DMS 273 (cell line): ENCODE data around the gene MST1.
A peak's percentile ranks its signal among the peaks of the same experiment; 100 is the strongest.

ENCODE experiments used
- DNase-seq: peaks from one replicate; lab custom pipeline; 2025; ENCODE audit not compliant: unreplicated experiment; lab: John Stamatoyannopoulos, UW

MST1 gene

DNA sequence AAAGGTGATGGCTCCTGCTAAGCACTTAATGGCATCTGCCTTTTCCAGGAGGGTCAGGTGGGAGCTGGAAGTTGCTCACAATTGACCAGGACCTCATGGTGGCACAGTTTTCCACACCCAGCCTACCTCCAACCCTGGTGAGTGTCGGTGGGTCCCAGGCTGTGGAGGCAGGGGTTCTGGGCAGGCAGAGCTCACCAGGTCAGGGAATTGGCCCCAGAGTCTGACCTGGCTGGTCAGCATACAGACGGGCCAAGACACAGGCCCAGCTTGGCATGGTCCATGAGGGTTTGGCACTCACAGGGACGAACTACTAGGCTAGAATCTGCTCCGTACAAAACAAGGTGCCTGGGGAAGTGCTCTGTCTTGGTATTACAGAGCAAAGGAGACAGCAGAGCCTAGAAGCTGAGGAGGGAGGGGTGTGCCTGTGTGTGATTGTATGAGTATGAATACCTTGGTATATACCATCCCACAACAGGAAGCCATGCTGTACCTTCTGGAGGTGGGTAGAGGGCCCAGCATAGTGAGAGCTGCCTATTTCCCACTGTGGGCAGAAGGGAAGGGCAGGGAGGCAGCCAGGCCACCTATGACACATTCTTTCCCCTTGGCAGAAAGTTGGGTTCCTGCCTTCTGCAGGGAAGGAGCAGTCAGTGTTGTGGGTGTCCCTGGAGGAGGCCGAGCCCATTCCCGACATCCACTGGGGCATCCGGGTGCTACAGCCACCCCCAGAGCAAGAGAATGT is 8.6 kb downstream of the MST1 start:
- DNase-seq, result no peak

DNA sequence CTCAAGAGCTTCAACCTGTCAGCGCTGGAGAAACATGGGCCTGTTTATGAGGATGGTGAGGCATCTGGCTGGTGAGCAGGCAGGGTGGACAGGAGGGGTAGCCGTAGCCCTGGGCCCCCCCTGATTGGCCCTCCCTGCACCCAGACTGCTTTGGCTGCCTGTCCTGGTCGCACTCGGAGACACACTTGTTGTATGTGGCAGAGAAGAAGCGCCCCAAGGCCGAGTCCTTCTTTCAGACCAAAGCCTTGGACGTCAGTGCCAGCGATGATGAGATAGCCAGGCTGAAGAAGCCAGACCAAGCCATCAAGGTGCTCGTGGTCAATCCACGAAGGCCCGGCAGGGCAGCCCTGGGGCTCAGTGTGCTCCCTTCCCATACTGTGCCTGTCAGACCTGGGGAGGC is 13.4 kb downstream of the MST1 start:
- DNase-seq, result no peak

DNA sequence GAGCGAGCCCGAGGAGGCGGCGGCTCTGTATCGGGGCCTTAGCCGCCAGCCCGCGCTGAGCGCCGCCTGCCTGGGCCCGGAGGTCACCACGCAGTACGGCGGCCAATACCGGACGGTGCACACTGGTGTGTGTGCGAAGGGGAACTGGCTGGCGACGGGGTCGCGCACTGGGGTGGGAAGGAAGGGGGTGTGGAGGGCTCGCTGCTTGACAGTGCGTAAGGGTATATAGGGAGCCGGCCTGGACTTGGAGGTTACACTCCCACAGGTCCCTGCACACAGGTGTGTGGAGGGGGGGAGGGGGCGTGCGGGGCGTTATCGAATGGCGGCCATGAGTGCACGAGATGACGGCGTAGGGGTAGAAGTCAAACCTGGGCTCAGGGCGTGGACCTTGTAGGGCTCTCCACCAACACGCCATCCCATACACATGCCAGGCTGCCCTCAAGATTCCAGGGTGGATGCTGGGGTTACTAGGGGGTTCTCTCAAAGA is 14.7 kb downstream of the MST1 start:
- DNase-seq, result no peak

DNA sequence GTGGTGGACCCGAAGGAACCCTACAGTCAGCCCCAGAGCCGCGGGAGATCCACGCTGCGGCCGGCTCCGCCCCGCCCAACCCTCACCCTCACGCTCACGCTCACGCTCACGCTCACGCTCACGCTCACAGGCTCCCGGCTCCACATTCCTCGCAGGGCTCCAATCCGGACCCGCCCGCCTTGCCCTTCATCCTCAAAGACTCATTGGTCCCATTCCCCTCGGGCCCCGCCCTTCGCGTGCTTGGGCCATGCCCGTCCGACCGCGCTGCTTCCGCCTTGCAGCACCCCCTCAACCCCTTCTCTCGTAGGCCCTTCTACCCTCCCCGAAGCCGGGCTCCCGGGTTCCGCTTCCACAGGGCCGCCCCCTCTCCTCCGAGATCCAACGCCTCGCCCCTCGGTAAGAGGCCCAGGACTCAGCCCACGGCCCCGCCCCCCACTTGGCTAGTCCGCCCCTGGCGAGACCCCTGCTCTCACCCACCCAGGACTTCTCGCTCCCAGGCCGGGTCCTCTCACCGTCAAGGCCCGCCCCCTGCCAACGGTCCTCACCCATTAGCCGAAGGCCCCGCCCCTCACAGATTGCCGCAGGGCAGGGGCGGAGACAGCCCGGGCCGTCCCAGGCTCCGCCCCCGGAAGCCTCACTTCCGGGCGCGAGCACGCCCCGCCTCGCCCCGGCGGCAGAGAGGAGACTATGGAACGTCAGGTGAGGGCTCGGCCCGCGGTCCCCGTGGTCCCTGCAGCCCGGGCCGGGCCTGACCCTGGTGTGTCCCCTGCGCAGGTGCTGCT is 15.4 kb downstream of the MST1 start, which contains the start of gene APEH:
APEH (plus strand) TSS at position 637 of the 782 bp plus-strand sequence; CDS start at position 688, 51 bp downstream.
- DNase-seq, result no peak

DNA sequence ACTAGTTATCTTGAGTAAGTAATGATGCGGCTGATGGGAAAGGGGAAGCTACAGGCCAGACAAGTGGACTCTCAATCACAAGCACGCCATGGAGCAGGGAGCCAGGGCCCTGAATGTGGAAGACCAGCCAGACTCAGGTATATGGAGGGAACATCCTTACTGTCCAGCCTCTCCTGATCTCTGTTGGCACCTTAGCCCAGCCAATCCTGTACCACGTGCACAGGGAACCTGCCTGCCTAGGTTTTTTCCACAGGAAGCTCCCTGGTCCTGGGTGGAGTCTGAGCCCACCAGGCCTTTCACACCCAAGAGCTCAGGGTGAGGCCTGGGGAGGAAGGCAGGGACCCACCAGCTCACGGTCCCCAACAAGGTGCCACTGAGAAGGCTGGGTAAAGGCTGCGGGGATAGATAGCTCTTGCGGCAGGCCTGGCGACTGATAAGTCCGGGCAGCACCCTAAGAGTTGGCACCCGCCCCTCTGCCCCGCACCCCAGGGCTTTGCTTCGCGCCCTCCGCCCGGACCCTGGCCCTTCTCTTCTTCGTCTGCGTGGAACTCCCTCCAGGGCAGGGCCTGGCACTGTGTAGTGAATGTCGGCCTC is 16.1 kb downstream of the MST1 start:
- no peak for DNase-seq

DNA sequence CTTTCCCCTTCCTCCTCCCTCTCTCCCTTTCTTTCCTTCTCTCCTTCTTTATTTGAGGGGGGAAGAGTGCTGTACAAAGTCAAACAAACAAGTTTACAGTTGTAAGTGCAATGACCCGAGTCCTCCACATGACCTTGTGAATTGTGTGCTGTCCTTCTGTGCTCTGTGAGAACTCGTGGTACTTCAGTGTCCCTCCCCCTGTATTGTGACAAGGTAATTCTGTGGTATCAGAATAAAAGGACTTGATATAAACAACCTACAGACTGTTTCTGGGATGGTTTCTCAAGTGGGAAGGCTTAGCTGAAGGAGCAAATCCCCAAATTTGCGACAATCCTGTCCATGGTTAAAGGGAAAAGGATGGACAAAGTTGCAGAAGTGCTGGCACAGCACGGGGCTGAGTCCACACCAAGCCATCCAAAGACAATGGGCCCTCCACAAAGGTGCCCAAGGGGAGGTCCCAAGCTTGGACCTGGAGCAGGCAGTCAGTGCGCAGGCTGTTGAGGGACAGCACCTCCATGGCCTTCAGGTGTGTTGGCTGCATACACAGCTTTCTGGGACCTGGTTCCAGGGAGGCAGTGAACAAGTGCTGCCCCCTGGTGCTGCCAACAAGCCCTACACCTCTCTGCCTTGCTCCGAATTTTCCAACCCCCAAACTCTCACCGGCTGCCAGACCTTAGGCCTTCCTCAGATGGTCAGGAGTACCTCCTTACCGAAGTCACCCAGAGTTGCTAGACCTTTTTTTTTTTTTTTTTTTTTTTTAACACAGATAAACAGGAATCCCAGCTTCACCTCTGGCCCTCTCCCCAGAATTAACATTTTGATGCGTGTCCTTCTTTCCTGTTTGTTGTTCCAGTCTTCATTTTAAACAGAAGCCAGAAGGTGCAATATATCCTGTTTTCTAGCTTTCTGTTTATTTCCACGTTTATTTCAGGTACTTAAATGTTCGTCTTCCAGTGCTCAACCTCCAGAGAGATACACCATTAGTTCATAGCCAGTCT is 17.7 kb downstream of the MST1 start:
- DNase-seq, result no peak

DNA sequence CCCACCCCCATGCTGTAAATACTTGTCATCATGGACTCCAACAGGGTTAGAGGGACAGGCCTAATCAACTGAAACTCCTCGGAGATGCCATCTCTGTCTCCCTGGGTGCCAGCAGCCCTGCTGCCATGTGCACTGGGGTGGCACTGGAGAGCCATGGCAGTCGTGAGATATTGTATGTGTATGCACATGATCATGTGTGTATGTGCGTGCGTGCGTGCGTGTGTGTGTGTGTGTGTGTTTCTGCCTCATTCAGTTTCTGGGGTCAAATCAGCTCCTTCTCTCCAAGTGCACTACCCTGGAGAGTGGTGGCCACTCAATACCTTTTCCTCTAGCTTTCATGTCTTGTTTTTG is 18.4 kb downstream of the MST1 start:
- DNase-seq, result no peak

DNA sequence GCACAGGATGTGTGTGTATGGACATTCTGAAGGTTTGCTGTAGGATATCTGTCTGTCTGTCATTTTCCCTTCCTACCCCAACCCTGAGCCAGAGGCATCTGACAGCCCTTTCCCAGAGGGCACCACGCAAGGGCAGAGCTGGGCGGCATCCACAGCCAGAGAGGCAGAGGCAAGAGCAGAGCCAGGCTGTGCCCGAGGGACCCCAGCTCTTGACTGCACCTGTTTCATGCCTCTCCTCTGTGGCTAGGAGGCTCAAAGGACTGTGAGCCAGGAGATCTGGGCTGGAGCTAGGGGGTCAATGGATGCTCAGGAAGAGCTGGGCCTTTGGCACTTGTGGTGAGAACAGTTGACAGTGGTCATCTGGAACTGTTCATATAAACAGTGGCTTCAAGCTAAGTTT is 19.9 kb downstream of the MST1 start:
- no peak for DNase-seq

DNA sequence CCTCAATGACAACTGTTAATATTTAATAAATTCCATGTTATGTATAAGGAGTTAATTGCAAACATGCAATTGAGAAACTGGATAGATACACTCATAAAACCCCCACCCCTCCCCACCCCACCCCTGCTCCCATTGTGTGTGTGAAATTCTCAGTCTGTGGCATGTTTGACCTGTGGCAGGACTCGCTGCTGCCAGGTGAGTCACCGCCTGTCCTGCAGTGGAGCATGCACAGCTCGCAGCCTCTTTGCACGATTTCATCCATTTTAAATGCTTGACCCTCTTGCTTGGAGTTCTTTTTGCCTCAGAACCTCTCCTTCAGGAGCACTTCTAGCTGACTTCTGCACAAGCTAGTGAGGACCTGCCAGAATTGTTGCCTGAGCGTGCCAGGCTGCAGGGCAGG is 20.4 kb downstream of the MST1 start:
- DNase-seq, result no peak

DNA sequence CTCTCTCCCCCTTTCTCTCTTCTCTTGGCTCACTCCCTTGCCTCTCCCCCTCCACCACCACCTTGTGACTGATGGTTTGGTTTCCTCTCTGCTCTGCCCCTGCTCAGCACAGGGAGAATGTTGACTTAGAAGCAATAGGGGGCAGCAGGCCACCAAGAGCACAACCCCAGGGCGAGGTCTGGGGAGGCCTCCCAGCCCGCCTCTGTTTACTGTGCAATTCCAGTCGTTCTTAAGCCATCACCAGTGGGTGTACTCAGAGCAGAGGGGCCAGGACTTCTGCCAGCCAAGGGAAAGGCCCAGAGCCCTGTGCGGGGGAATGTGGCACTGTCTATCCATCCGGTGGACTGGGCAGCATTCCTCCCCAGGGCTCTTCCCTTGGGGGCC is 20.9 kb downstream of the MST1 start:
- DNase-seq, result no peak

DNA sequence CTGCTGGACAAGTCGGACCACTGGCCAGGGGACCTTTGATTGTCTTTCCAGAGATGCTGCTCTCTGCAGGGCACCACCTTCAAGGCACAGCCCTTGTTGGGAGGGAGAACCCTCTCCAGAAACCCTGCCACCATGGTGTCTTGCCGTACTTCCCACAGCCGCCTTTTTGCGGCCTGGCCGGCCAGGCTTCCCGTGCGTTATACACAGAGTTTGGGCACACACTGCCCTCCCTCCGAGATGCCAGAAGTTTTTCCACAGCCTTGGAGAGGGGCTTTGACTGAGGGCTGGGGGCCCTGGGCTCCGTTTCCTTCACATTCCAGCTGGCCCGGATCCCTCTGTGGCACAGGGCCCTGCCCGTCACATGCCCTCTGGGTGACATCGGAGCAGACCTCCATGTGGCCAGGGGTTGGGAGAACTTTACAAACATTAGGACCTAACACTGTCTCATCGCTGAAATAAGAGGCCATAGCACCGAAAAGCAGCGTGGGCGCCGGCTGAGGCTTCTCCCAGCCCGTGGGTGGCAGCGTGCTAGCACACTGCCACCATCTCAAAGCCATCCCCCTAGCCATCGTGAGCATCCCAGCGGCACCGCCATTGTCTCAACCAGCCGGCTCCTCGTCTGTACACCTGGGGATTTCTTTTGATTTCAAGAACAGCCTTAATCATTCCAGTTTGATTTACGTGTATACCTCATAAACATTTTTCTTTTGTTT is 21.4 kb downstream of the MST1 start:
- DNase-seq, result no peak

DNA sequence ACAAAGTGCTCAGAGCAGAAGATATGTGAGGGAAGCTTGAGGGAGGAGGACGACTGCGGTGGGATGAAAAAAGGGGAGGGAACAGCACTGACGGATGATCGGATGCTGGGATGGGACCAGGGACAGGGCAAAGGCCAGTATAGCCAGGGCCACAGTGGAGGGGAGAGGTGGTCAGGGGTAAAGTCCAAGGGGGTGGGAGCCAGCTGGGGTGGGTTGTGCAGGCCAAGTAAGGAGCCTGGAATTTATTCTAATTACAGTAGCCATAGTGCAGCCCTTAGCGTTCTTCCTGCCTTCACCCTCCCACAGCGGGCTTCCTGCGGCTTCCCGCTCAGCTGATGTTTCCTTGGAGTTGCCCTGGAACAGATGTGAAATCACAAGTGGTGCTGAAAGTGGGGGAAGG is 22.7 kb downstream of the MST1 start:
- peak; percentile 7 for DNase-seq

DNA sequence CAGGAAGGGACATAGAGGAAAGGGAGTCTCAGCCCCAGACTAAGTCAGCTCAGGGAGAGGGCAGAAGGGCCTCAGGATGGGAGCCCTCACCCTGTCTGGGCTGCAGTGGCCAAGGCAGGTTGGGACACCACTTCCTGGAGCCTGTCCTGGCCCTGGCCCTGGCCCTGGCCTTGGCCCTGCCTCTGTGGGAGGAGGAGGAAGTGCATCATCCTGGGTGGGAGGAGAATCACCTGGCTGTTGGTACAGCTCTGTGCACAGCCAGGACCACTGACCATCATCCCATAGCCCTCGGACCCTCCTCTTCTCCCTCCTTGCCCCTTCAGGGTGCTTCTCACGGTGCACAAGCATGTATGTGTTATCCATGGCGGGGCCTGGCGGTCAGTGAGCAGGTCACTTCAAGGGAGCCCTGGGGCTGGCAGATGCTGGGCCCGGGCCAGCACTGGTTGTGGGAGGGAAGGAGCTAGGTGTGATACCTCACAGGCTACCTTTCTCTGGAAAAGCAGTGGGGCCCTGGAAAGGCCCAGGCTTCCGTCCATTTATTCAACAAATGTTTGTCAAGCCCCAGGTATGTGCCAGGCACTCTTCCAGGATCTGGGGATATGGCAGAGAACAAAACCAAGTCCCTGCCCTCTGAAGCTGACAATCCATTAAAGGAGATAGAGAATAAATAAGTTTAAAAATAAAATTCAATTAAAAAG is 23.3 kb downstream of the MST1 start:
- DNase-seq, result no peak

DNA sequence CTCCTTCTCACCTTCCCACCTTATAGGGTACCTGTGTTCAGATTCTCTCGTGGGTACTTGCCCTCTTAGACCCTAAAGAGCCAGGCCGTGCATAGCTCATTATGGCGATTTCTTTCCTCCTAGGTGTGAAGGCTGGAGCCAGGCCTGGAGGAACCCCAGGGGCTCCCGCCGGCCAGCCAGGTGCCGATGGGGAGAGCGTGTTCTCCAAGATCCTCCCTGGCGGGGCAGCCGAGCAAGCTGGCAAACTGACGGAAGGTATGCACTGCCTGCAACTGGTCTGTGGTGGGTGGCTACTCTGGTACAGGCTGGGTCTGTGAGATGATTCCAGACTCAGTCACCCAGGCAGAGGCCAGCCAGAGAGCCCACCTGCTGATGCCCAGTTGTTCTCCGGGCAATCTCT is 25.0 kb downstream of the MST1 start:
- no peak for DNase-seq

DNA sequence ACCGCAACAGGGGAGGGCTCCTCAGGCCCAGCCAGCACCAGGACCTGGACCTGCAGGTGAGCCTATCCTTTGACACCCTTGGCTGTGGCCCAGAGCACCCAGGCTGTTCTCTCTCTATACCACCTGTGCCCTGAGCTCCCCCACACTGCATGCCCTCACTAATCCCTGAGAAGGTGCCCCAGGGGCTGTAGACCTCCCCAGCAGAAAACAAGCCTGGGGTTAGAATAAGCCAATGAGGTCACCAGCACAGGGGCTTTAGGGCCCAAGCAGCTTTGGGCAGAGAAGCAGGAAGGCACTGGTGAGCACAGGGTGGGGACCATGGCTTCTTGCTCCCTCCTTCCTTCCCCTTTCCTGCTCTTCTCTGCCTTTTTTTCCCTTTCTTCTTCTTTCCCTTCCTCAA is 25.4 kb downstream of the MST1 start:
- DNase-seq, result no peak

DNA sequence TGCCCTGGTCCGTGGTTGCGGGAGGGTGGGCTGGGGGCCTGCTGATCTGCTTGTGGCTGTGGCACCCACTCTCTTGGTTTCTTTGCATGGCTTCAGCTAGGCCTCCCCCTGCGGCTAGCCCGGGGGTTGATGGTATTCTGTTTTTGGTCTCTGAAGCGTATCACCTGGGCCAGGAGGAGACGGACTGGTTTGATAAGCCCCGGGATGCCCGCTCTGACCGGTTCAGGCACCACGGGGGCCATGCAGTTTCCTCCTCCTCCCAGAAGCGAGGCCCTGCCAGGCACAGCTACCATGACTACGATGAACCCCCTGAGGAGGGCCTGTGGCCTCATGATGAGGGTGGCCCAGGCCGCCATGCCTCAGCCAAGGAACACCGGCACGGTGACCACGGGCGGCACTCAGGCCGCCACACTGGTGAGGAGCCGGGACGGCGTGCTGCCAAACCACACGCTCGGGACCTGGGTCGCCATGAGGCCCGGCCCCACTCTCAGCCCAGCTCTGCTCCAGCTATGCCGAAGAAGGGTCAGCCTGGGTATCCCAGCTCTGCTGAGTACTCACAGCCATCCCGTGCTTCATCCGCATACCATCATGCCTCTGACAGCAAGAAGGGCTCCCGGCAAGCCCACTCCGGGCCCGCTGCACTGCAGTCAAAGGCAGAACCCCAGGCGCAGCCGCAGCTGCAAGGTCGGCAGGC is 26.4 kb downstream of the MST1 start:
- DNase-seq, result no peak

DNA sequence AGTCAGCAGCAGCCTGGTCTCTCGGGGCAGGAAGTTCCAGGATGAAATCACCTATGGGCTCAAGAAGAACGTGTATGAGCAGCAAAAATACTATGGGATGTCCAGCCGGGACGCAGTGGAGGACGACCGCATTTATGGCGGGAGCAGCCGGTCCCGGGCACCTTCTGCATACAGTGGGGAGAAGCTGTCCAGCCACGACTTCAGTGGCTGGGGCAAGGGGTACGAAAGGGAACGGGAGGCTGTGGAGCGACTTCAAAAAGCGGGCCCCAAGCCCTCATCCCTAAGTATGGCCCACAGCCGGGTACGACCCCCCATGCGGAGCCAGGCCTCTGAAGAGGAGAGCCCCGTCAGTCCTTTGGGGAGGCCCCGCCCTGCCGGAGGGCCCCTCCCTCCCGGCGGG is 27.3 kb downstream of the MST1 start:
- no peak for DNase-seq

DNA sequence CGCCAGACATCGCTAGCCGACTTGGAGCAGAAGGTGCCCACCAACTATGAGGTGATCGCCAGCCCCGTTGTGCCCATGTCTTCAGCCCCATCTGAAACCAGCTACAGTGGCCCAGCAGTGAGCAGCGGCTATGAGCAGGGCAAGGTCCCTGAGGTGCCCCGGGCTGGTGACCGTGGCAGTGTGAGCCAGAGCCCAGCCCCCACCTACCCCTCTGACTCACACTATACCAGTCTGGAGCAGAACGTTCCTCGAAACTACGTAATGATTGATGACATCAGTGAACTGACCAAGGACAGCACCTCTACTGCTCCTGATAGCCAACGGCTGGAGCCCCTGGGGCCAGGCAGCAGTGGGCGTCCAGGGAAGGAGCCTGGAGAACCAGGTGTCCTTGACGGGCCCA is 28.0 kb downstream of the MST1 start:
- DNase-seq, result no peak

DNA sequence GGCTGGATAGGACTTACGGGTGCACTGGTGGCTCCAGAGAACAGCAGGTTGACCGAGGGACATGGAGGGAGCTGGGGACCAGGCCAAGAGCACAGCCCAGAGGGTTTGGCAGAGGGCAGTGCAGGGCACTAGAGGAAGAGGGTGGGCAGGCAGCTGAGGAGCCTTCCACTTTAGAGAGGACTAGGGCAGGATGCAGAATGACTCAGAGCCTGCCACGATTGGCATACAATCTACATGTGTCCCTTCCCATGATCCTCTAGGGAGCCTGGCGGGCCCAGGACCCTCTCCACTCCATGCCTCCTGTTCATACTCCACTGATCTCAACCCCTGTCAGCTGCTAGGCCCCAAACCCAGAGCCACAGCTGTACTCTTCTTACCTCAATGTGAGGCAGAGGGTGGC is 29.5 kb downstream of the MST1 start:
- no peak for DNase-seq
